ENCODE measurements around the gene MMD2.

The MMD2 gene

DNA sequence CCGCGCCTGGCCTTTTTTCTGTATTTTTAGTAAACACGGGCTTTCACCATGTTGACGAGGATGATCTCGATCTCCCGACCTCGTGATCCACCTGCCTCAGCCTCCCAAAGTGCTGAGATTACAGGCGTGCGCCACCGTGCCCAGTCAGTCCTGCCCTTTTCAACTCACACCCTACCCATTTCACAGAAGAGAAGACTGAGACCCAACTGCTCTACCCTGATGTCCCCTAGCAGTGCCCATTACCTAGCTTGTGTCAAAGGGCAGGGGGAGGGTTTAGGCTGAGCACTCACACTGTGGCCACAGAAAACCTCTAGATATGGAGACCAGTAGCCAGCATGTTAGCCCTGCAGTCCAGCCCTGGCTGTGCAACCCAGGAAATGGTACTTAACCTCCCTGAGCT, 15.7 kb downstream of the MMD2 start:
- Histone ChIP-seq H3K27me3 (ENCODE audit: insufficient read depth, poor library complexity, severe bottlenecking) (no peaks in the 10 kb centered on the region), H3K27ac (replicated peaks) (no peak overlapping the region), H3K4me3 (replicated peaks; ENCODE audit: insufficient read depth, low read length) (no peak overlapping the region)
- TF ChIP-seq, protein P1, sequence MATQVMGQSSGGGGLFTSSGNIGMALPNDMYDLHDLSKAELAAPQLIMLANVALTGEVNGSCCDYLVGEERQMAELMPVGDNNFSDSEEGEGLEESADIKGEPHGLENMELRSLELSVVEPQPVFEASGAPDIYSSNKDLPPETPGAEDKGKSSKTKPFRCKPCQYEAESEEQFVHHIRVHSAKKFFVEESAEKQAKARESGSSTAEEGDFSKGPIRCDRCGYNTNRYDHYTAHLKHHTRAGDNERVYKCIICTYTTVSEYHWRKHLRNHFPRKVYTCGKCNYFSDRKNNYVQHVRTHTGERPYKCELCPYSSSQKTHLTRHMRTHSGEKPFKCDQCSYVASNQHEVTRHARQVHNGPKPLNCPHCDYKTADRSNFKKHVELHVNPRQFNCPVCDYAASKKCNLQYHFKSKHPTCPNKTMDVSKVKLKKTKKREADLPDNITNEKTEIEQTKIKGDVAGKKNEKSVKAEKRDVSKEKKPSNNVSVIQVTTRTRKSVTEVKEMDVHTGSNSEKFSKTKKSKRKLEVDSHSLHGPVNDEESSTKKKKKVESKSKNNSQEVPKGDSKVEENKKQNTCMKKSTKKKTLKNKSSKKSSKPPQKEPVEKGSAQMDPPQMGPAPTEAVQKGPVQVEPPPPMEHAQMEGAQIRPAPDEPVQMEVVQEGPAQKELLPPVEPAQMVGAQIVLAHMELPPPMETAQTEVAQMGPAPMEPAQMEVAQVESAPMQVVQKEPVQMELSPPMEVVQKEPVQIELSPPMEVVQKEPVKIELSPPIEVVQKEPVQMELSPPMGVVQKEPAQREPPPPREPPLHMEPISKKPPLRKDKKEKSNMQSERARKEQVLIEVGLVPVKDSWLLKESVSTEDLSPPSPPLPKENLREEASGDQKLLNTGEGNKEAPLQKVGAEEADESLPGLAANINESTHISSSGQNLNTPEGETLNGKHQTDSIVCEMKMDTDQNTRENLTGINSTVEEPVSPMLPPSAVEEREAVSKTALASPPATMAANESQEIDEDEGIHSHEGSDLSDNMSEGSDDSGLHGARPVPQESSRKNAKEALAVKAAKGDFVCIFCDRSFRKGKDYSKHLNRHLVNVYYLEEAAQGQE (IDR thresholded peaks at IDR 0.05; ENCODE audit: insufficient replicate concordance, low read depth), result no peak
- TF ChIP-seq SPI1 (IDR thresholded peaks at IDR 0.05; ENCODE audit: borderline replicate concordance, low read depth) (no peak), POLR2AphosphoS5 (IDR thresholded peaks at IDR 0.05; ENCODE audit: low read depth) (no peak), GABPA (IDR thresholded peaks at IDR 0.05; ENCODE audit: low read depth) (no peak)
- TF ChIP-seq, protein P2, sequence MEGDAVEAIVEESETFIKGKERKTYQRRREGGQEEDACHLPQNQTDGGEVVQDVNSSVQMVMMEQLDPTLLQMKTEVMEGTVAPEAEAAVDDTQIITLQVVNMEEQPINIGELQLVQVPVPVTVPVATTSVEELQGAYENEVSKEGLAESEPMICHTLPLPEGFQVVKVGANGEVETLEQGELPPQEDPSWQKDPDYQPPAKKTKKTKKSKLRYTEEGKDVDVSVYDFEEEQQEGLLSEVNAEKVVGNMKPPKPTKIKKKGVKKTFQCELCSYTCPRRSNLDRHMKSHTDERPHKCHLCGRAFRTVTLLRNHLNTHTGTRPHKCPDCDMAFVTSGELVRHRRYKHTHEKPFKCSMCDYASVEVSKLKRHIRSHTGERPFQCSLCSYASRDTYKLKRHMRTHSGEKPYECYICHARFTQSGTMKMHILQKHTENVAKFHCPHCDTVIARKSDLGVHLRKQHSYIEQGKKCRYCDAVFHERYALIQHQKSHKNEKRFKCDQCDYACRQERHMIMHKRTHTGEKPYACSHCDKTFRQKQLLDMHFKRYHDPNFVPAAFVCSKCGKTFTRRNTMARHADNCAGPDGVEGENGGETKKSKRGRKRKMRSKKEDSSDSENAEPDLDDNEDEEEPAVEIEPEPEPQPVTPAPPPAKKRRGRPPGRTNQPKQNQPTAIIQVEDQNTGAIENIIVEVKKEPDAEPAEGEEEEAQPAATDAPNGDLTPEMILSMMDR (IDR thresholded peaks at IDR 0.05; ENCODE audit: insufficient read depth, low read length), result no peak
- no peak for DNase-seq (ENCODE audit: low read depth in 1 of 2, low spot score in 1 of 2)

DNA sequence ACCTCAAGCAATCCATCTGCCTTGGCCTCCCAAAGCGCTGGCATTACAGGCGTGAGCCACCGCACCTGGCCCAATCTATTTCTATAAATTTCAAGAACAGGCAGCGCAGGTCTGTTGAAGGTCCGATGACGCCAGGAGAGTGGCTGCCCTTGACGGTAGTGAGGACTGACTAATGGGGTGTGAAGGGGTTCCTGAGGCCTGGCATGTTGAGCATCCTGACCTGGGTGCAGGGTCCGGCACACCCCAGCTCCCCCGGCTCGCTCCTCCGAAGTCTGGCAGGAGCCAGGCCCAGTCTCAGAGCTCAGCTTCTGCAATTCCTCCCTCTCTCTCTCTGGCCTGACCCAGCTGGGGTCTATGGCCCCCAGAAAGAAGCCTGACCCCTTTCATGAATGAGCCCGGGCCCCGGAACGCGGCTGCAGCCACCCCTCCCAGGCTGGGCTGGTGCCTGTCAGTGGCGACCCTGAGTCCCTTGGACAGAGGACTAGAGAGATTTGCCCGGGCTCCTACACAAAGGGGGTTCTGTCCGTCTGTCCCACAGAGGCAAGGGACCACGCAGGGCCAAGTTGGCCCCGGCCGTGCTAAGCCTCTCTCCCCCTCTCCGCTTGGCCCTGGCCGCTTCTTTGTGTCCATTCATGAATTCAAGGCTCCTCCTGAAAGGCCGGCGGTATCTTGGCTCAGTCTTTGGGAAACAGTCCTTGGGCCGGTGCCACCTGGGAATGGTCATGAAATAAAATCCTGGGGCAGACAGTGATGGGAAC, 18.8 kb downstream of the MMD2 start:
- TF ChIP-seq SPI1 (IDR thresholded peaks at IDR 0.05; ENCODE audit: borderline replicate concordance, low read depth), result no peak
- TF ChIP-seq, protein P2 (IDR thresholded peaks at IDR 0.05; ENCODE audit: insufficient read depth, low read length), result no peak
- TF ChIP-seq, protein P1 (IDR thresholded peaks at IDR 0.05; ENCODE audit: insufficient replicate concordance, low read depth), result no peak
- no peak for TF ChIP-seq POLR2AphosphoS5 (IDR thresholded peaks at IDR 0.05; ENCODE audit: low read depth)
- no peak for TF ChIP-seq GABPA (IDR thresholded peaks at IDR 0.05; ENCODE audit: low read depth)
- Histone ChIP-seq H3K4me3 (replicated peaks; ENCODE audit: insufficient read depth, low read length) (no peak overlapping the region), H3K27ac (replicated peaks) (no peak overlapping the region), H3K27me3 (ENCODE audit: insufficient read depth, poor library complexity, severe bottlenecking) (no peaks in the 10 kb centered on the region)
- no peak for DNase-seq (ENCODE audit: low read depth in 1 of 2, low spot score in 1 of 2)

DNA sequence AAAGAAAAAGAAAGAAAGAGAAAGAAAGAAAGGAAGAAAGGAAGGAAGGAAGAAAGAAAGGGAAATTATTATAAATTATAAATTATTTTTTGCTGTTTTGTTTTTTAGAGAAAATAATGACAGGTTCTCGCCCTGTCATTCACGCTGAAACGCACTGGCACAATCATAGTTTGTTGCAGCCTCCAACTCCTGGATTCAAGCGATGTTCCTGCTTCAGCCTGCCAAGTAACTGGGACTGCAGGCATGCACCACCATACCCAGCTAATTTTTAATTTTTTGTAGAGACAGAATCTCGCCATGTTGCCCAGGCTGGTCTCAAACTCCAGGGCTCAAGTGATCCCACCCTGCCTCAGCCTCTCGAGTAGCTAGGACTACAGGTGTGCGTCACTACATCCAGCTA, 21.6 kb downstream of the MMD2 start:
- no peak overlapping the region for H3K4me3 ChIP-seq (replicated peaks; ENCODE audit: insufficient read depth, low read length)
- H3K27me3 ChIP-seq (ENCODE audit: insufficient read depth, poor library complexity, severe bottlenecking), result no peaks in the 10 kb centered on the region
- DNase-seq (ENCODE audit: low read depth in 1 of 2, low spot score in 1 of 2), result no peak
- H3K27ac ChIP-seq (replicated peaks), result no peak overlapping the region
- TF ChIP-seq POLR2AphosphoS5 (IDR thresholded peaks at IDR 0.05; ENCODE audit: low read depth), result no peak

DNA sequence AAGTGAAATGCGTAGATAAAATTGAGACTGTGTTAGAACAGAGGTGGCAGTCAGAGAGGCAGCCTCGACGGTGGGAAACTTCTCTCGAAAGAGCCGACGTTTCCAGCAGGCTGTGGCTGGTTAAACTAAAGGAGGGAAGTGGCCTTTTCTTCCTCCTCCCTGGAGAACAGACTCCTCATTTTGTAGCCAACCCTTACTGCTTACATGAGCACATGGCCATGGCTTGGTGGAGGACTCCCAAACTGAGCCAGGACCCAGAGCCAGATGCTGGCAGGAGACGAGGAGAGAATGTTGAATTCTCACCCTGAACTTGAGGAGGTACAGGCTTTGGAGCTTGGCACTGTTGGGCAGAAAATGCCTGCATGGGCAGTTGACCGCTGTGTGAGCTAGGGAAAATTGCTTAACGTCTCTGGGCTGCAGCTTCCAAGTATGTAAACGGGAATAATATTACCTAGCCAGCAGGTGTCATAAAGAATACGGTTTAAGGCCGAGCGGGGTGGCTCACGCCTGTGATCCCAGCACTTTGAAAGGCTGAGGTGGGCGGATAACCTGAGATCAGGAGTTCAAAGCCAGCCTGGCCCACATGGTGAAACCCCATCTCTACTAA, 24.5 kb downstream of the MMD2 start:
- Histone ChIP-seq H3K27ac (replicated peaks) (no peak overlapping the region), H3K4me3 (replicated peaks; ENCODE audit: insufficient read depth, low read length) (no peak overlapping the region), H3K27me3 (ENCODE audit: insufficient read depth, poor library complexity, severe bottlenecking) (no peaks in the 10 kb centered on the region)
- no peak for DNase-seq (ENCODE audit: low read depth in 1 of 2, low spot score in 1 of 2)
- TF ChIP-seq POLR2AphosphoS5 (IDR thresholded peaks at IDR 0.05; ENCODE audit: low read depth), result no peak

All from HL-60 (cell line).